ENCODE data around the gene LMBR1.

GRCh38 chr7:156834462-156834861 lies 58.5 kb downstream of the LMBR1 start:
- no peak for TF ChIP-seq POLR2AphosphoS5 (IDR thresholded peaks at IDR 0.05; ENCODE audit: low read depth, low read length)
- TF ChIP-seq CTCF (IDR thresholded peaks at IDR 0.05), result no peak
